GM21723 (cell line): ENCODE measurements around the gene TGFB1I1.
"Not testable (repeated sequence)": the region's sequence is repeated elsewhere in the genome, so short reads cannot be mapped to it uniquely, and the experiment has no call there.

ENCODE experiments used
- ATAC-seq: cut with Tn5 transposase; IDR thresholded peaks from one replicate; pipeline ENCODE4 v1.9.1; 2021; ENCODE audit warnings: mild to moderate bottlenecking, moderate library complexity; ENCODE audit not compliant: unreplicated experiment

TGFB1I1 gene

GRCh38 chr16:31467858-31468257 lies 4.1 kb upstream of the TGFB1I1 start:
- ATAC-seq, result no peak

GRCh38 chr16:31470615-31471014 lies 1.3 kb upstream of the TGFB1I1 start:
- no peak for ATAC-seq

- no peak for ATAC-seq
Observed at GRCh38 chr16:31471241-31471874, 594 bp upstream of the TGFB1I1 start.

- no peak for ATAC-seq
Observed at GRCh38 chr16:31472709-31473203, 804 bp downstream of the TGFB1I1 start.

GRCh38 chr16:31473264-31473984 lies 1.5 kb downstream of the TGFB1I1 start:
- no peak for ATAC-seq

- ATAC-seq, result no peak
Observed at GRCh38 chr16:31474173-31474714, 2.3 kb downstream of the TGFB1I1 start.

- no peak for ATAC-seq
Observed at GRCh38 chr16:31474773-31475738, 3.1 kb downstream of the TGFB1I1 start.

GRCh38 chr16:31475946-31476302 lies 4.0 kb downstream of the TGFB1I1 start:
- no peak for ATAC-seq

- peak; percentile 69 for ATAC-seq
Observed at GRCh38 chr16:31476303-31477219, 4.6 kb downstream of the TGFB1I1 start.

- peak; percentile 63 for ATAC-seq
Observed at GRCh38 chr16:31477220-31478216, 5.6 kb downstream of the TGFB1I1 start.

GRCh38 chr16:31478956-31479355 lies 7.0 kb downstream of the TGFB1I1 start:
- no peak for ATAC-seq

- ATAC-seq, result no peak
Observed at GRCh38 chr16:31479751-31480150, 7.8 kb downstream of the TGFB1I1 start.

- ATAC-seq, result no peak
Observed at GRCh38 chr16:31480851-31481536, 9.0 kb downstream of the TGFB1I1 start.

GRCh38 chr16:31483081-31483480 lies 11.1 kb downstream of the TGFB1I1 start, which contains the start of gene SLC5A2:
Gene SLC5A2 (plus strand): TSS chr16:31483123. CDS start chr16:31483137, 14 bp downstream.
- no peak for ATAC-seq

- ATAC-seq, result not testable (repeated sequence)
Observed at GRCh38 chr16:31484048-31484447, 12.1 kb downstream of the TGFB1I1 start.

GRCh38 chr16:31484491-31485171 lies 12.7 kb downstream of the TGFB1I1 start:
- no peak for ATAC-seq

GRCh38 chr16:31485571-31485970 lies 13.6 kb downstream of the TGFB1I1 start:
- ATAC-seq, result no peak
